Measurements from ENCODE around the gene RFX2.

The RFX2 gene

GRCh38 chr19:6097911-6098310 lies 12.4 kb downstream of the RFX2 start:
- Mint-ChIP-seq H3K9me3 (peaks cover 7% of the 10 kb centered on the region), H3K4me1 (peaks cover 13% of the 10 kb centered on the region), H3K36me3 (ENCODE audit: low read depth) (peaks cover 5% of the 10 kb centered on the region), H3K4me3 (no peak overlapping the region), H3K27ac (no peak overlapping the region), H3K27me3 (no peaks in the 10 kb centered on the region)
- ATAC-seq (no peak), DNase-seq (no peak)

GRCh38 chr19:6095760-6096159 lies 14.5 kb downstream of the RFX2 start:
- Mint-ChIP-seq H3K4me3 (no peak overlapping the region), H3K9me3 (peaks cover 7% of the 10 kb centered on the region), H3K27me3 (no peaks in the 10 kb centered on the region), H3K4me1 (peaks cover 10% of the 10 kb centered on the region), H3K27ac (no peak overlapping the region), H3K36me3 (ENCODE audit: low read depth) (peaks cover 4% of the 10 kb centered on the region)
- DNase-seq (no peak), ATAC-seq (no peak)

GRCh38 chr19:6092329-6093286 lies 17.7 kb downstream of the RFX2 start:
- no peak overlapping the region for H3K4me3 Mint-ChIP-seq
- H3K27me3 Mint-ChIP-seq = no peaks in the 10 kb centered on the region
- no peak overlapping the region for H3K27ac Mint-ChIP-seq
- no peak for DNase-seq
- H3K9me3 Mint-ChIP-seq = no peaks in the 10 kb centered on the region
- no peak for ATAC-seq
- peaks cover 1% of the 10 kb centered on the region for H3K36me3 Mint-ChIP-seq (ENCODE audit: low read depth)
- H3K4me1 Mint-ChIP-seq = peaks cover 10% of the 10 kb centered on the region

GRCh38 chr19:6091771-6092291 lies 18.5 kb downstream of the RFX2 start:
- Mint-ChIP-seq H3K9me3 (no peaks in the 10 kb centered on the region), H3K4me3 (no peak overlapping the region), H3K4me1 (peaks cover 18% of the 10 kb centered on the region), H3K27ac (no peak overlapping the region), H3K27me3 (no peaks in the 10 kb centered on the region), H3K36me3 (ENCODE audit: low read depth) (peaks cover 1% of the 10 kb centered on the region)
- DNase-seq (no peak), ATAC-seq (no peak)

DNA sequence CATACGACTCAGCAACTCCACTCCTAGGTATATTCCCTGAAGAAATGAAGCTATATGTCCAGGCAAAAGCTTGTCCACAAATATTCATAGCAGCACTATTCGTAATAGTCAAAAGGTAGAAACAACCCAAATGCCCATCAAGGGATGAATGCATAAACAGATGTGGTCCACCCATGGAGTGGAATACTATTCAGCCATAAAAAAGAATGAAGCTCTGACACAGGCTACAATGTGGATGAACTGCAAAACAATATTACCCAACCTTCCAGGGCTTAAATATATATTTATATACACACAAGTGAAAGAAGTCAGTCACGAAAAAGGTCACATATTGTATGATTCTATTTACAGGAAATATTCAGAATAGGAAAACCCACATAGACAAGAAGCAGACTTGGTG lies 19.7 kb downstream of the RFX2 start:
- Mint-ChIP-seq H3K4me3 (no peak overlapping the region), H3K27me3 (no peaks in the 10 kb centered on the region), H3K27ac (no peak overlapping the region), H3K4me1 (peaks cover 25% of the 10 kb centered on the region), H3K36me3 (ENCODE audit: low read depth) (peaks cover 1% of the 10 kb centered on the region), H3K9me3 (no peaks in the 10 kb centered on the region)
- no peak for ATAC-seq
- no peak for DNase-seq

DNA sequence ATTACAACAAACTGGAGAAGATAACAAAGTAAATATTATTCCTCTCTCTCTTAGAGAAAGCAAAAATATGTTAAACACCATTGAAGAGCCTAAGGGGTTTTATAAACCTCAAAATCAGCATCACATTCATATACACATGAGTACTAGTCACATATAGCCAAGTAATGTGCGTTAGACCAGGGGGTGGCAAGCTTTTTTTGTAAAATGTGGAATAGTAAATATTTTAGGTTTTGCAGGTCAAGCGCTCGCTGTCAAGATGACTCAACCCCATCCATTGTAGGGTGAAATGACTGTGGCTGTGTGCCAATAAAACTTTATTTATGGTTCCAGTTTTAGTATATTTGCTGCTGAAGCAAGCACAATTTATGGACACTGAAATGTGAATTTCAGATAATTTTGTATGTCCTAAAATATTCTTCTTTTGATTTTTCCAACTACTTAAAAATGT lies 21.7 kb downstream of the RFX2 start:
- H3K4me3 Mint-ChIP-seq = no peak overlapping the region
- DNase-seq = no peak
- H3K9me3 Mint-ChIP-seq = no peaks in the 10 kb centered on the region
- no peak overlapping the region for H3K27ac Mint-ChIP-seq
- no peak for ATAC-seq
- no peaks in the 10 kb centered on the region for H3K27me3 Mint-ChIP-seq
- peaks cover 25% of the 10 kb centered on the region for H3K4me1 Mint-ChIP-seq
- peaks cover 1% of the 10 kb centered on the region for H3K36me3 Mint-ChIP-seq (ENCODE audit: low read depth)

GRCh38 chr19:6087074-6087571 lies 23.2 kb downstream of the RFX2 start:
- no peaks in the 10 kb centered on the region for H3K27me3 Mint-ChIP-seq
- no peaks in the 10 kb centered on the region for H3K9me3 Mint-ChIP-seq
- peak; percentile 37 for DNase-seq
- peaks cover 25% of the 10 kb centered on the region for H3K4me1 Mint-ChIP-seq
- peaks cover 1% of the 10 kb centered on the region for H3K36me3 Mint-ChIP-seq (ENCODE audit: low read depth)
- peak overlapping the region; percentile 48 for H3K4me3 Mint-ChIP-seq
- peak; percentile 62 for ATAC-seq
- H3K27ac Mint-ChIP-seq = peak overlapping the region; percentile 63

DNA sequence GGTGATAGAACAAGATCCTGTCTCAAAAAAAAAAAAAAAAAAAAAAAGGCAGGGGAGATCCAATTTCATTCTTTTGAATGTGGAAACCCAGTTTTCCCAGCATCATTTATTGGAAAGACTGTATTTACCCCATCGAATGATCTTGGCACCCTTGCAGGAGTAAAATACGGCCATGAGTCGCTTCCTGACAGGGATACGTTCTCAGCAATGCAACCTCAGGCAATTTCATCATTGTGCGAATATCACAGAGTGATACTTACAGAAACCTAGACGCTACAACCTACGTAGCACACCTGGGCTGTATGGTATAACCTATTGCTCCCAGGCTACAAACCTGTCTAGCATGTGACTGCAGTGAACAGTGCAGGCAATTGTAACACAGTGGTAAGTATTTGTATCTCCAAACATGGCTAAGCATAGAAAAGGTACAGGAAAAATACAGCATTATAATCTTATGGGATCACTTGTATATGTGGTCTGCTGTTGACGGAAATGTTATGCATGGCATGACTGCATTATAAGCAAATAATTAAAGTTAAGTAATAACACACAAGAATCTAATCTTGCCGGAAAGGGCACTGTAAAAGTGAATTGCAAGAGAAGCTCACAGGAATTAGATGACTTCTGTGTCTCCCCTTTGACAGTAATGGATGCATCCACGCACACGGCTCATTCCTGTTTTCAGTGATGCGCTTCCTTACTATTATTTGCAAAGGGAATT lies 24.1 kb downstream of the RFX2 start:
- DNase-seq = no peak
- H3K9me3 Mint-ChIP-seq = no peaks in the 10 kb centered on the region
- peaks cover 25% of the 10 kb centered on the region for H3K4me1 Mint-ChIP-seq
- H3K36me3 Mint-ChIP-seq (ENCODE audit: low read depth) = peaks cover 1% of the 10 kb centered on the region
- peak overlapping the region; percentile 63 for H3K27ac Mint-ChIP-seq
- ATAC-seq = no peak
- peak overlapping the region; percentile 48 for H3K4me3 Mint-ChIP-seq
- H3K27me3 Mint-ChIP-seq = no peaks in the 10 kb centered on the region

- Mint-ChIP-seq H3K36me3 (ENCODE audit: low read depth) (peaks cover 1% of the 10 kb centered on the region), H3K9me3 (no peaks in the 10 kb centered on the region), H3K4me3 (no peak overlapping the region), H3K27ac (no peak overlapping the region), H3K4me1 (peaks cover 25% of the 10 kb centered on the region), H3K27me3 (no peaks in the 10 kb centered on the region)
- ATAC-seq (no peak), DNase-seq (no peak)
Measured at GRCh38 chr19:6084821-6085220, 25.5 kb downstream of the RFX2 start.

DNA sequence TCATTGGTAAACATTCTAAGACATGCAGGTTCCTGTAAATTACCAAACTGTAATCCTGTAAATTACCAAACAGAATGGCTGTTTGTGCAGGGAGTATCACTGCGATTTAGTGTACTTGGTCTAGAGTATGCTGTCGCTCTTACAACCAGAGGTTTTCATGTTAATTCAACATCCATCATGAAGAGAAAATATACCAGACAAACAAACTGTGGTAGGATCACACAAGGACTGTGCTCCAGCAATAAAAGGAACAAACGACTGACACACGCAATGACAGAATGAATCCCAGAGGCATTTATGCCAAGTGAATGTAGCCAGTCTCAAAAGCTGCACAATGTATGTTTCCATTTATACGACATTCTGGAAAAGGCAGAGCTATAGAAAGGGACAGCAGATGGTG lies 31.2 kb downstream of the RFX2 start:
- no peaks in the 10 kb centered on the region for H3K27me3 Mint-ChIP-seq
- no peak overlapping the region for H3K4me3 Mint-ChIP-seq
- H3K36me3 Mint-ChIP-seq (ENCODE audit: low read depth) = no peaks in the 10 kb centered on the region
- no peak for DNase-seq
- H3K4me1 Mint-ChIP-seq = no peaks in the 10 kb centered on the region
- no peak for ATAC-seq
- H3K27ac Mint-ChIP-seq = no peak overlapping the region
- H3K9me3 Mint-ChIP-seq = no peaks in the 10 kb centered on the region

DNA sequence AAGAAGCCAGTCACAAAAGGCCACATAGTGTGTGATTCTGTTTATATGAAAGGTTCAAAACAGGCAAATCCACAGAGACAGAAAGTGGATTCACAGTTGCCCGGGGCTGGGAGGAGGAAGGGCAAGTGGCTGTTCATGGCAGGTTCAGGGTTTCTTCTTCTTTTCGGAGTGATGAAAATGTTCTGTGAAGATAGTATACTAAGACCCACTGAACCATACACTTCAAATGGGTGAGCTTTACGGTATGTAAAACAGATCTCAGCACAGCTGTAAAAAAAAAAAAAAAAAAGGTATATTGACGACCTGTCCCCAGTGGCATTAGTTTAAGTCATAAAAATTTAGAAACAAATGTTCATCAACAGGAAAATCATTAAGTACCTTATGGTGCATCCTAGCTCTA lies 32.2 kb downstream of the RFX2 start:
- no peak for ATAC-seq

DNA sequence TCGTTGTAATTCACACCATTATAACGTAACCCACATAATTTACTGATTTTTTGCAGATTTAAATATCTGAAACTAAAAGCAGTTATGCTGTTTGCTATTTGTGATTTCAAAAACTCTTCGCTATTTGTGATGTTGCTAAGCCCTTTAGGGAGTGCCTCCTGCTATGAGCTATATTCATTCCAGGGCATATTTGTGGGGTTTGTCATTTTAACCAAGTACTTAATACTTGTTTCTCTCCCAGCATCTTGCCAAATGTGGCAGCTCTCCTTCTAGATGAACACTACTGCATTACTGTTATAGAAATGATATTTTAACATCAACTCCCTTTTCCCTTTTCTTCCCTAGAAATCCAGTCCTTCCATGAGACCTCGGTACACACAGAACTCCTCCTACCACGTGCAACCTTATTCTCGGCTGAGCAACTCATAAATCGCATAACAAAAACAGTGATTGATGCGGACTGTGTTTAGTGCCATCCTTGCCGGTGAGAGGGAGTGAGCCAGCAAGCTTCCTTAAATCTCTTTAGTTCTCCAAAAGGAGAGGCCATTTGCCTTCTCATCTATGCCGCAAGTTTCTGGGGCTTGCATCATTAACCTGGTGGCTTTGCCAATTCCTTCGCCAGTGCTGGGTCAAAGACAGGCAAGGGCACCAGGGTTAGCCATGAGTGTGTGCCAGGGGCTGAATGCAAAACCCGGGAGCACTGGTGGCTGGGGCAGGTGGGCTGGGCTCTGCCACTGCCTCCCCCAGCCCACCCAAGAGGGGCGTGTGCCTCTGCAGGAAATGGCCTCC lies 33.4 kb downstream of the RFX2 start:
- Mint-ChIP-seq H3K4me3 (no peak overlapping the region), H3K36me3 (ENCODE audit: low read depth) (no peaks in the 10 kb centered on the region), H3K27me3 (no peaks in the 10 kb centered on the region), H3K4me1 (no peaks in the 10 kb centered on the region), H3K27ac (no peak overlapping the region), H3K9me3 (no peaks in the 10 kb centered on the region)
- DNase-seq = no peak
- no peak for ATAC-seq

More for the DNA sequence above, 32.2 kb downstream of the RFX2 start:
- DNase-seq = no peak
- no peaks in the 10 kb centered on the region for H3K9me3 Mint-ChIP-seq
- no peaks in the 10 kb centered on the region for H3K27me3 Mint-ChIP-seq
- H3K4me1 Mint-ChIP-seq = no peaks in the 10 kb centered on the region
- H3K27ac Mint-ChIP-seq = no peak overlapping the region
- H3K36me3 Mint-ChIP-seq (ENCODE audit: low read depth) = no peaks in the 10 kb centered on the region
- H3K4me3 Mint-ChIP-seq = no peak overlapping the region

DNA sequence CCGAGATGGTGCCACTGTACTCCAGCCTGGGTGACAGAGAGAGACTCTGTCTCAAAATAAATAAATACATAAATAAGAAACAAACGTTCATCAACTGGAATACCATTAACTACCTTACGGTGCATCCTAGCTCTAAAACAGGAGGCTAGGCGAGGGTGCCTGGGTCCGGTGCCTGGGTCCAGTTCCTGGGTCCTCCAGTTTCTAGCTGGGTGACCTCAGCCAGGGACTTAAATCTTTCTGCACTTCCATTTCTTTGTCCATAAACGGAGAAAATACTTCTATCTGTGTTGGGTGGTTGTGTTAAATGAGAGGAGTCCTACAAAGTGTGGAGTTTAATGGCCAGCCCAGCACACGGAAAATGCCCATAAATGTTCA lies 34.0 kb downstream of the RFX2 start:
- no peak overlapping the region for H3K4me3 Mint-ChIP-seq
- H3K27me3 Mint-ChIP-seq = no peaks in the 10 kb centered on the region
- H3K9me3 Mint-ChIP-seq = no peaks in the 10 kb centered on the region
- ATAC-seq (no peak), DNase-seq (no peak)
- H3K4me1 Mint-ChIP-seq = no peaks in the 10 kb centered on the region
- no peaks in the 10 kb centered on the region for H3K36me3 Mint-ChIP-seq (ENCODE audit: low read depth)
- no peak overlapping the region for H3K27ac Mint-ChIP-seq

DNA sequence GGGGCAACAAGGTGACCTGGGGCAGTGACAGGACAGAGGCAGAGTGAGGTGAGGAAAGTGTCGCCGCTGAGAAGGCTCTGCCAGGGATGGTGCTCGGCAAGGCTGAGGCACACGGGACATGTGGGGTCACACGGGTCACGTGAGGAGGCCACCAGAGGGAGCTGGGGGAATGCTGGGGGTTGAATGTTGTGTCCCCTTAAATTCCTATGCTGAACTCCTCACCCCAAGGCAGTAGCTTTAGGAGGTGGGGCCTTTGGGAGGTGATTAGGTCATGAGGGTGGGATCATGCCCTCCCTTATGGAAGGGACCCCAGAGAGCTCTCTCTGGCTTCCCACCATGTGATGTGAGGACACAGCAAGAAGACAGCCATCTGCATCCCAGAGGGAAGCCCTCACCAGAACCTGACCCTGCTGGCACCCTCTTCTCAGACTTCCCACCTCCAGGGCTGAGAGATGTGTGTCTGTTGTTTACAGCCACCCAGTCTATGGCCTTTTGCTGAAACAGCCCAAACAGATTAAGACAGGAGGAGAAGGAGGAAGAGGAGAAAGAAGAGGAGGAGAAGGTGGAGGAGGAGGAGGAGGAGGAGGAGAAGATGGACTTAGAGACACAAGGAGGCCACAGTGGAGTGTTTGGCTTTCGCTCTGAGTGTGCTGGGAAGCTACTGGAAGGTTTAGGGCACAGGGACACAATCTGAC lies 35.4 kb downstream of the RFX2 start:
- H3K27ac Mint-ChIP-seq = no peak overlapping the region
- no peaks in the 10 kb centered on the region for H3K4me1 Mint-ChIP-seq
- ATAC-seq = no peak
- no peaks in the 10 kb centered on the region for H3K36me3 Mint-ChIP-seq (ENCODE audit: low read depth)
- no peak overlapping the region for H3K4me3 Mint-ChIP-seq
- H3K9me3 Mint-ChIP-seq = no peaks in the 10 kb centered on the region
- no peak for DNase-seq
- no peaks in the 10 kb centered on the region for H3K27me3 Mint-ChIP-seq
